DND-41 (cell line): ENCODE data around the gene TREH.
A peak's percentile ranks its signal among the peaks of the same experiment; 100 is the strongest.

Source experiments
- ATAC-seq: fragments of 200-7000 bp; cut with Tn5 transposase; 3 replicates; pipeline ENCODE4 v1.9.1; 2021; ENCODE audit warnings: low read depth; ENCODE audit not compliant: insufficient read depth
- DNase-seq: peaks from one replicate; pipeline ENCODE4 v3.0.0-alpha.2; 2020
- H2AFZ ChIP-seq: 2 replicates; pipeline ENCODE4 v1.6.0; 2012; ENCODE audit warnings: low read depth, low read length
- H3K27ac ChIP-seq: 2 replicates; pipeline ENCODE4 v1.5.1; 2012; ENCODE audit warnings: low read length, inconsistent platforms
- H3K27me3 ChIP-seq: fragments of 200-600 bp; sonication (generic); 2 replicates; pipeline ENCODE4 v1.6.0; 2012; ENCODE audit warnings: low read length, mild to moderate bottlenecking, inconsistent platforms; ENCODE audit not compliant: insufficient read depth, poor library complexity
- H3K36me3 ChIP-seq: 2 replicates; pipeline ENCODE4 v1.5.1; 2012; ENCODE audit warnings: low read length, inconsistent platforms; ENCODE audit not compliant: insufficient read depth
- H3K4me1 ChIP-seq: 2 replicates; pipeline ENCODE4 v1.5.1; 2012; ENCODE audit warnings: mild to moderate bottlenecking, low read length; ENCODE audit not compliant: insufficient read depth
- H3K4me2 ChIP-seq: 2 replicates; pipeline ENCODE4 v1.6.0; 2012; ENCODE audit warnings: mild to moderate bottlenecking, moderate library complexity, low read length, inconsistent platforms; ENCODE audit not compliant: insufficient read depth
- H3K4me3 ChIP-seq, 2 experiments: fragments of 200-600 bp in 1 of 2; shearing (Covaris generic) in 1 of 2; 2 replicates each; pipeline ENCODE4 v1.5.1; 2012 to 2016; ENCODE audit warnings: inconsistent platforms in 2 of 2, low read length in 2 of 2, mild to moderate bottlenecking in 2 of 2, low read depth in 1 of 2, moderate library complexity in 1 of 2
- H3K79me2 ChIP-seq: 2 replicates; pipeline ENCODE4 v1.6.0; 2012; ENCODE audit warnings: low read length, inconsistent platforms; ENCODE audit not compliant: insufficient read depth
- H3K9ac ChIP-seq: 2 replicates; pipeline ENCODE4 v1.6.0; 2012; ENCODE audit warnings: low read depth, mild to moderate bottlenecking, inconsistent platforms, low read length, moderate library complexity
- H3K9me3 ChIP-seq: 2 replicates; pipeline ENCODE4 v1.5.1; 2012; ENCODE audit warnings: low read length, moderate library complexity, mild to moderate bottlenecking, inconsistent platforms; ENCODE audit not compliant: insufficient read depth, severe bottlenecking
- H4K20me1 ChIP-seq: 2 replicates; pipeline ENCODE4 v1.6.0; 2012; ENCODE audit warnings: low read length; ENCODE audit not compliant: insufficient read depth
- CTCF ChIP-seq: IDR thresholded peaks from 2 replicates; pipeline ENCODE4 v1.5.1; 2012; ENCODE audit warnings: borderline replicate concordance, low read length, moderate library complexity, mild to moderate bottlenecking; ENCODE audit not compliant: poor library complexity, severe bottlenecking; ENCODE audit errors: extremely low read depth
- EZH2 ChIP-seq: IDR thresholded peaks from 3 replicates; pipeline ENCODE4 v1.6.1; 2012; ENCODE audit warnings: borderline replicate concordance, low read depth, mild to moderate bottlenecking, moderate library complexity, low read length, inconsistent platforms; ENCODE audit not compliant: severe bottlenecking

Gene TREH

GRCh38 chr11:118691926-118692830 lies 12.7 kb upstream of the TREH start:
- H3K36me3 ChIP-seq = no peaks in the 10 kb centered on the region
- H3K9ac ChIP-seq = peak overlapping the region; percentile 7
- no peaks in the 10 kb centered on the region for H3K27me3 ChIP-seq
- peaks cover 37% of the 10 kb centered on the region for H3K4me1 ChIP-seq
- DNase-seq = peak; percentile 93
- no peak for TF ChIP-seq CTCF
- no peak for TF ChIP-seq EZH2
- no peaks in the 10 kb centered on the region for H3K79me2 ChIP-seq
- H3K4me2 ChIP-seq = peak overlapping the region; percentile 35
- H3K9me3 ChIP-seq = no peaks in the 10 kb centered on the region
- H2AFZ ChIP-seq = no peak overlapping the region
- ATAC-seq = peak; percentile 91
- peaks cover 7% of the 10 kb centered on the region; the same call in 1 of the 2 replicates for H4K20me1 ChIP-seq
- no peak overlapping the region; a peak in 1 of 4 replicates for H3K4me3 ChIP-seq
- peak overlapping the region; percentile 56 for H3K27ac ChIP-seq

GRCh38 chr11:118690553-118691304 lies 11.3 kb upstream of the TREH start:
- no peak overlapping the region for H3K4me3 ChIP-seq
- no peak overlapping the region for H2AFZ ChIP-seq
- ATAC-seq (no peak), DNase-seq (no peak)
- H3K9me3 ChIP-seq = no peaks in the 10 kb centered on the region
- H3K27me3 ChIP-seq = no peaks in the 10 kb centered on the region
- no peak overlapping the region for H3K9ac ChIP-seq
- H3K27ac ChIP-seq = no peak overlapping the region
- H3K36me3 ChIP-seq = no peaks in the 10 kb centered on the region
- TF ChIP-seq EZH2 = no peak
- no peak for TF ChIP-seq CTCF
- peaks cover 7% of the 10 kb centered on the region; the same call in 1 of the 2 replicates for H4K20me1 ChIP-seq
- peaks cover 37% of the 10 kb centered on the region for H3K4me1 ChIP-seq
- H3K4me2 ChIP-seq = peak overlapping the region; percentile 9; the same call in 1 of the 2 replicates
- H3K79me2 ChIP-seq = no peaks in the 10 kb centered on the region

- Histone ChIP-seq H3K4me1 (peaks cover 34% of the 10 kb centered on the region), H3K79me2 (no peaks in the 10 kb centered on the region), H3K27ac (no peak overlapping the region), H2AFZ (peak overlapping the region; percentile 7; the same call in 1 of the 2 replicates), H3K4me3 (no peak overlapping the region), H3K9ac (no peak overlapping the region), H3K36me3 (no peaks in the 10 kb centered on the region), H4K20me1 (peaks cover 7% of the 10 kb centered on the region; the same call in 1 of the 2 replicates), H3K4me2 (peak overlapping the region; percentile 35), H3K9me3 (no peaks in the 10 kb centered on the region), H3K27me3 (no peaks in the 10 kb centered on the region)
- ATAC-seq (peak; percentile 27; the same call in 2 of the 3 replicates), DNase-seq (peak; percentile 71)
- TF ChIP-seq CTCF (peak; percentile 74), EZH2 (no peak)
These were observed 10.6 kb upstream of the TREH start for GRCh38 chr11:118689852-118690552.
